WERI-Rb-1 (cell line): Measurements from ENCODE around the gene CCDC68.

Source experiments
- DNase-seq: peaks from one replicate; pipeline ENCODE4 v3.0.0-alpha.2; 2020
- H3K27ac ChIP-seq: fragments of 250-450 bp; sonication (Bioruptor Pico); 2 replicates; pipeline ENCODE4 v1.5.1; 2020; ENCODE audit warnings: mild to moderate bottlenecking, moderate library complexity
- H3K27me3 ChIP-seq: fragments of 250-450 bp; sonication (Bioruptor Pico); 2 replicates; pipeline ENCODE4 v1.5.1; 2021; ENCODE audit warnings: mild to moderate bottlenecking, low read depth, moderate library complexity; ENCODE audit not compliant: insufficient read depth, severe bottlenecking
- H3K36me3 ChIP-seq: fragments of 250-450 bp; sonication (Bioruptor Pico); 2 replicates; pipeline ENCODE4 v1.5.1; 2020; ENCODE audit warnings: mild to moderate bottlenecking, moderate library complexity
- H3K4me3 ChIP-seq: 2 replicates; pipeline ENCODE4 v1.5.1; 2011; ENCODE audit warnings: low read depth, mild to moderate bottlenecking, control low read depth, low read length
- H3K9me3 ChIP-seq: fragments of 250-450 bp; sonication (Bioruptor Pico); 2 replicates; pipeline ENCODE4 v1.5.1; 2021; ENCODE audit warnings: mild to moderate bottlenecking, moderate library complexity; ENCODE audit not compliant: severe bottlenecking
- CTCF ChIP-seq: IDR thresholded peaks from 2 replicates; pipeline ENCODE4 v1.5.1; 2011; ENCODE audit warnings: low read depth, mild to moderate bottlenecking, control low read depth, inconsistent platforms, low read length

The CCDC68 gene

GRCh38 chr18:54957996-54958395 is 1.3 kb downstream of the CCDC68 start:
- H3K27ac ChIP-seq, result no peak overlapping the region

GRCh38 chr18:54957296-54957832 is 1.9 kb downstream of the CCDC68 start:
- H3K27ac ChIP-seq, result no peak overlapping the region
- DNase-seq, result no peak
- peaks cover 85% of the 10 kb centered on the region for H3K27me3 ChIP-seq
- TF ChIP-seq CTCF, result no peak
- H3K4me3 ChIP-seq, result no peak overlapping the region
- H3K9me3 ChIP-seq, result peaks cover 10% of the 10 kb centered on the region
- H3K36me3 ChIP-seq, result no peaks in the 10 kb centered on the region

More at GRCh38 chr18:54957996-54958395, 1.3 kb downstream of the CCDC68 start:
- peaks cover 85% of the 10 kb centered on the region for H3K27me3 ChIP-seq
- H3K9me3 ChIP-seq, result peaks cover 10% of the 10 kb centered on the region
- DNase-seq, result no peak
- no peak overlapping the region for H3K4me3 ChIP-seq
- H3K36me3 ChIP-seq, result no peaks in the 10 kb centered on the region
- no peak for TF ChIP-seq CTCF

DNA sequence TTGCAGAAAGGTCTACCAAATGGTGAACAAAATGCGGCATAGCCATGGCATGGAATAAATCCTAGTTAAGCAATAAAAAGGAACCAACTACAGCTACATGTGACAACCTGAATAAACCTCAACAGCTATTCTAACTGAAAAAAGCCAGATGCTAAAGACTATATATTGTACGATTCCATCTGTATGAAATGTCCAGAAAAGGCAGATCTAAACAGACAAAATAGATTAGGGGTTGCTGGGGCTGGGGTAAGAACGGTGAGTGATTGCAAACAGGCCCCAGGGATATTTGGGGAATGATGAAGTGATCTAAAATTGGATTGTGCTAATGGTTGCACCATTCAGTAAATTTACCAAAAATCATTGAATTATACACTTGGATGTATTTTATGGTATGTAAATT is 2.8 kb downstream of the CCDC68 start:
- no peak overlapping the region for H3K4me3 ChIP-seq
- no peak for DNase-seq
- no peak for TF ChIP-seq CTCF

DNA sequence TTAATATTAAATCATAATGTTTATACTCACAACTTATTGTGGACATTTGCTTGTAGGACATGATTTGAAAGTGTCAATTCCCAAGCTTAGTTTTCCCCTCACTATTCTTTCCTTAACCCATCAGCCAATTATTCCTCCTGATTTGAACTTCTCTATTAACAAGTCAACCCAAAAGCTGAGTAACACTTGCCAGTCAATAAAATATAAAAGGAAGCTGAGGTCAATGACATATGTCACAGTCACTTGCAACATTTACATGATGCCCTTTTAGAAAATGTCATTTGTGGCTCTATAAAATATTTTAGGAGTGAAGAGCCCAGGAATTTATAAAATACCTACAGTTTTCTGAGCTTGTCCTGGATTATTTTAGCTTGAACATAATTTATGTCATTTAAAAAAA is 7.2 kb downstream of the CCDC68 start:
- no peak overlapping the region for H3K4me3 ChIP-seq
- no peak for TF ChIP-seq CTCF
- H3K27ac ChIP-seq, result no peak overlapping the region
- no peak for DNase-seq
- peaks cover 2% of the 10 kb centered on the region for H3K9me3 ChIP-seq
- H3K36me3 ChIP-seq, result no peaks in the 10 kb centered on the region
- peaks cover 90% of the 10 kb centered on the region for H3K27me3 ChIP-seq

More for the DNA sequence above, 2.8 kb downstream of the CCDC68 start:
- Histone ChIP-seq H3K9me3 (peaks cover 10% of the 10 kb centered on the region), H3K36me3 (no peaks in the 10 kb centered on the region), H3K27me3 (peaks cover 86% of the 10 kb centered on the region), H3K27ac (no peak overlapping the region)

DNA sequence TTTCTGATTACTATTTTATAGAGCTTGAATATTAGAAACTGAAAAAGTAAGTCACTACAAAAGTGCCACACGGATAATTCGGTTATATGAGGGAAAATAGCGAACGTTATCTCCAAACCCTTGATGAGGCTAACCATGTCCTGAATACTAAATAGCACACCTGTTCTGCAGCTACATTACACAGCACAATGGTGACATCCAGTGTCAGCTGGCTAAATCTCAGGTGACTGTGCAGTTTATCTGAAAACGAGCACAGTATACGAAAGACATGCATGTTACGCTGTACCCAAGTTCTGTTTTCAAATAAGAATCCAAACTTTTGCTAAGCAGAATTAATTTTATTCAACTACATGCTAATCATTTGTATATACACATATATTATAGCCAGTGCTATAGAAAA is 9.0 kb downstream of the CCDC68 start:
- Histone ChIP-seq H3K4me3 (no peak overlapping the region), H3K36me3 (no peaks in the 10 kb centered on the region), H3K27ac (no peak overlapping the region), H3K27me3 (peaks cover 91% of the 10 kb centered on the region), H3K9me3 (peaks cover 2% of the 10 kb centered on the region)
- DNase-seq, result no peak
- TF ChIP-seq CTCF, result 0 out of 2 replicates have a peak, but pooled peaks have one; percentile 9

GRCh38 chr18:54949588-54949987 is 9.7 kb downstream of the CCDC68 start:
- no peak for DNase-seq

More at GRCh38 chr18:54949588-54949987, 9.7 kb downstream of the CCDC68 start:
- H3K4me3 ChIP-seq, result no peak overlapping the region
- no peaks in the 10 kb centered on the region for H3K36me3 ChIP-seq
- no peak for TF ChIP-seq CTCF
- no peak overlapping the region for H3K27ac ChIP-seq
- H3K27me3 ChIP-seq, result peaks cover 85% of the 10 kb centered on the region
- H3K9me3 ChIP-seq, result peaks cover 2% of the 10 kb centered on the region
